HCT116 (cell line): Measurements from ENCODE around the gene RPL41. TPM values are rescaled to one million over a fixed set of nuclear protein-coding genes. Genes with fewer than 3 reads are reported as not detected.
A peak's percentile ranks its signal among the peaks of the same experiment; 100 is the strongest.

Experiments
- ATAC-seq: fragments of 200-7000 bp; cut with Tn5 transposase; 2 replicates; pipeline ENCODE4 v1.9.1; 2020; ENCODE audit warnings: mild to moderate bottlenecking, moderate library complexity
- BruUV-seq: library from RNA; stranded (reverse); fragments of 400-500 nt; replicated peaks from 2 replicates; lab custom pipeline; 2021; lab: Mats Ljungman, UMichigan
- CTCF ChIA-PET: fragments of 300-600 bp; sonication (Branson Sonifier 250); formaldehyde crosslinking; loops from one replicate; lab custom pipeline; 2021; ENCODE audit warnings: antibody characterized with exemption; lab: Charles Lee
- POLR2A ChIA-PET: fragments of 300-600, 350-600 bp; sonication (Branson Sonifier 250); formaldehyde crosslinking; loops from one replicate; lab custom pipeline; 2021; ENCODE audit warnings: antibody characterized with exemption; lab: Charles Lee
- RAD21 ChIA-PET, 2 experiments: fragments of 300-600 bp; sonication (Branson Sonifier 250); formaldehyde crosslinking; loops; one replicate each; lab custom pipeline; 2023; ENCODE audit warnings: low total read pairs in 2 of 2; ENCODE audit not compliant: uncharacterized antibody in 2 of 2, unreplicated experiment in 2 of 2, low non-redundant PET in 1 of 2; lab: Charles Lee
- DNase-seq: peaks from one replicate; pipeline ENCODE4 v3.0.0-alpha.2; 2010; ENCODE audit warnings: low read depth, low spot score
- H2AFZ ChIP-seq: fragments of 200-600 bp; shearing (Covaris generic), sonication (generic); 2 replicates; pipeline ENCODE4 v1.6.1; 2017; ENCODE audit warnings: low read depth, mixed run types, mixed read lengths, antibody characterized with exemption, low read length; ENCODE audit not compliant: poor library complexity, severe bottlenecking
- H3K27ac ChIP-seq: 2 replicates; pipeline ENCODE4 v1.5.1; 2012; ENCODE audit warnings: low read depth, low read length
- H3K27me3 ChIP-seq: fragments of 200-600 bp; sonication (generic); 2 replicates; pipeline ENCODE4 v1.6.1; 2016; ENCODE audit warnings: mixed run types, low read length, mixed read lengths; ENCODE audit not compliant: insufficient read depth
- H3K36me3 ChIP-seq, 2 experiments: fragments of 200-500 bp in 1 of 2; fragments of 200-600 bp in 1 of 2; sonication (Bioruptor generic) in 1 of 2; sonication (generic) in 1 of 2; 2 replicates each; pipeline versions ENCODE4 v1.5.1 to v1.6.1; 2014 to 2016; ENCODE audit warnings: low read length in 2 of 2, inconsistent platforms in 1 of 2, mixed read lengths in 1 of 2, mixed run types in 1 of 2; ENCODE audit not compliant: insufficient read depth in 2 of 2, control insufficient read depth in 1 of 2
- H3K4me1 ChIP-seq, 2 experiments: fragments of 200-600 bp in 1 of 2; sonication (generic) in 1 of 2; 2 replicates each; pipeline versions ENCODE4 v1.5.1 to v1.6.1; 2012 to 2017; ENCODE audit warnings: low read length in 2 of 2, inconsistent platforms in 1 of 2, mild to moderate bottlenecking in 1 of 2, mixed read lengths in 1 of 2, mixed run types in 1 of 2, moderate library complexity in 1 of 2; ENCODE audit not compliant: insufficient read depth in 2 of 2, control insufficient read depth in 1 of 2
- H3K4me2 ChIP-seq: fragments of 200-600 bp; sonication (generic); 2 replicates; pipeline ENCODE4 v1.6.1; 2017; ENCODE audit warnings: mixed run types, low read length, mixed read lengths
- H3K4me3 ChIP-seq, 2 experiments: fragments of 200-600 bp in 1 of 2; sonication (generic) in 1 of 2; replicated peaks in 1 of 2; 2 replicates each; pipeline ENCODE4 v1.5.1; 2011 to 2016; ENCODE audit warnings: low read length in 2 of 2, control low read depth in 1 of 2, low read depth in 1 of 2, mild to moderate bottlenecking in 1 of 2, mixed read lengths in 1 of 2, mixed run types in 1 of 2
- H3K79me2 ChIP-seq: fragments of 200-600 bp; sonication (generic); 2 replicates; pipeline ENCODE4 v1.6.1; 2017; ENCODE audit warnings: mild to moderate bottlenecking, mixed run types, low read length, moderate library complexity, mixed read lengths; ENCODE audit not compliant: insufficient read depth
- H3K9ac ChIP-seq: fragments of 200-600 bp; sonication (generic); 2 replicates; pipeline ENCODE4 v1.6.1; 2016; ENCODE audit warnings: low read length, mixed read lengths
- H3K9me2 ChIP-seq: fragments of 200-600 bp; sonication (generic), shearing (Covaris generic); 2 replicates; pipeline ENCODE4 v1.6.1; 2017; ENCODE audit warnings: mixed run types, mild to moderate bottlenecking, moderate library complexity; ENCODE audit not compliant: insufficient read depth
- H3K9me3 ChIP-seq, 2 experiments: fragments of 200-500 bp in 1 of 2; fragments of 200-600 bp in 1 of 2; sonication (Bioruptor generic) in 1 of 2; sonication (generic) in 1 of 2; 2 replicates each; pipeline ENCODE4 v1.6.1; 2014 to 2017; ENCODE audit warnings: low read length in 2 of 2, mixed read lengths in 2 of 2, inconsistent platforms in 1 of 2, low read depth in 1 of 2, mild to moderate bottlenecking in 1 of 2, mixed run types in 1 of 2, moderate library complexity in 1 of 2; ENCODE audit not compliant: control insufficient read depth in 1 of 2, insufficient read depth in 1 of 2
- H4K20me1 ChIP-seq: fragments of 200-600 bp; sonication (generic), shearing (Covaris generic); 2 replicates; pipeline ENCODE4 v1.6.1; 2017; ENCODE audit warnings: mixed run types, mild to moderate bottlenecking, moderate library complexity; ENCODE audit not compliant: insufficient read depth
- CBX3 ChIP-seq: IDR thresholded peaks from 2 replicates; pipeline ENCODE4 v1.6.1; 2012; ENCODE audit warnings: low read depth
- ELF1 ChIP-seq: IDR thresholded peaks from 2 replicates; pipeline ENCODE4 v1.6.1; 2012; ENCODE audit warnings: low read depth, borderline replicate concordance
- EZH2 ChIP-seq: fragments of 200-600 bp; sonication (generic); IDR thresholded peaks from 2 replicates; pipeline ENCODE4 v1.6.1; 2017; ENCODE audit warnings: antibody characterized with exemption, mixed run types
- FOSL1 ChIP-seq: IDR thresholded peaks from 2 replicates; pipeline ENCODE4 v1.6.1; 2012; ENCODE audit warnings: low read depth
- JUND ChIP-seq: IDR thresholded peaks from 2 replicates; pipeline ENCODE4 v1.6.1; 2012
- MAX ChIP-seq: IDR thresholded peaks from 2 replicates; pipeline ENCODE4 v1.6.1; 2012
- POLR2A ChIP-seq: IDR thresholded peaks from 2 replicates; pipeline ENCODE4 v1.7.0; 2011; ENCODE audit warnings: borderline replicate concordance; ENCODE audit not compliant: insufficient read depth, insufficient read length; ENCODE audit errors: extremely low read depth
- RAD21 ChIP-seq: IDR thresholded peaks from 2 replicates; pipeline ENCODE4 v1.6.1; 2012; ENCODE audit warnings: low read depth, mild to moderate bottlenecking
- SIN3A ChIP-seq: IDR thresholded peaks from 2 replicates; pipeline ENCODE4 v1.6.1; 2012; ENCODE audit warnings: low read depth
- SRF ChIP-seq: IDR thresholded peaks from 2 replicates; pipeline ENCODE4 v1.6.1; 2012; ENCODE audit warnings: low read depth
- TCF7L2 ChIP-seq: IDR thresholded peaks from 2 replicates; pipeline ENCODE4 v1.7.0; 2011; ENCODE audit warnings: borderline replicate concordance, inconsistent platforms; ENCODE audit not compliant: insufficient read depth, insufficient read length; ENCODE audit errors: extremely low read depth
- YY1 ChIP-seq: IDR thresholded peaks from 2 replicates; pipeline ENCODE4 v1.6.1; 2011; ENCODE audit warnings: low read length, low read depth, moderate library complexity, mild to moderate bottlenecking; ENCODE audit not compliant: insufficient replicate concordance; ENCODE audit errors: extremely low read depth
- ZFX ChIP-seq: fragments of 450-650 bp; IDR thresholded peaks from 2 replicates; pipeline ENCODE4 v1.6.1; 2017
- intact Hi-C: fragments of 100-400 bp; cut with micrococcal nuclease; formaldehyde crosslinking; loops from 2 replicates; pipeline ENCODE4 v1.10.0; 2022
- total RNA-seq: library from RNA; stranded (reverse); gene quantifications from one replicate; pipeline ENCODE4 v1.2.1, GENCODE V29; 2021; ENCODE audit not compliant: unreplicated experiment
- TF ChIP-seq, protein P1 (sequence below): IDR thresholded peaks from 2 replicates; pipeline ENCODE4 v1.6.1; 2011; ENCODE audit warnings: mild to moderate bottlenecking, low read length, moderate library complexity; ENCODE audit not compliant: insufficient replicate concordance; ENCODE audit errors: extremely low read depth
- TF ChIP-seq, protein P2 (sequence below), 3 experiments: fragments of 200-600 bp in 1 of 3; sonication (generic) in 1 of 3; IDR thresholded peaks in 2 of 3; conservative IDR thresholded peaks in 1 of 3; 2 replicates each; pipeline ENCODE4 v1.5.1; 2012 to 2017; ENCODE audit warnings: low read depth in 2 of 3, low read length in 2 of 3, antibody characterized with exemption in 1 of 3, borderline replicate concordance in 1 of 3, control low read depth in 1 of 3, mild to moderate bottlenecking in 1 of 3, mixed read lengths in 1 of 3, mixed run types in 1 of 3, moderate library complexity in 1 of 3; ENCODE audit not compliant: insufficient read depth in 1 of 3

Gene RPL41
- total RNA-seq, 1 experiment from 2014 or later, result 4,327 TPM

- H2AFZ ChIP-seq, result no peak overlapping the region
Measured at GRCh38 chr12:56103066-56103711, 13.2 kb upstream of the RPL41 start.

More at GRCh38 chr12:56103066-56103711, 13.2 kb upstream of the RPL41 start:
- ATAC-seq (no peak), DNase-seq (no peak)
- Histone ChIP-seq H3K9me3 (no peaks in the 10 kb centered on the region), H3K9me2 (no peaks in the 10 kb centered on the region), H3K4me1 (peaks cover 9 to 26% of the 10 kb centered on the region in 2 experiments), H3K27me3 (no peaks in the 10 kb centered on the region), H3K9ac (peak overlapping the region; percentile 100), H3K4me3 (peak overlapping the region; percentile 88 to 98), H3K79me2 (peaks cover 40% of the 10 kb centered on the region), H3K4me2 (peak overlapping the region; percentile 93), H3K36me3 (peaks cover 29 to 47% of the 10 kb centered on the region in 2 experiments), H3K27ac (peak overlapping the region; percentile 94; the same call in 1 of the 2 replicates), H4K20me1 (peaks cover 7% of the 10 kb centered on the region; the same call in 1 of the 2 replicates)
- TF ChIP-seq EZH2 (no peak), CBX3 (no peak), MAX (no peak), ZFX (no peak), SRF (no peak), YY1 (no peak), JUND (no peak), TCF7L2 (no peak), FOSL1 (no peak), POLR2A (no peak), SIN3A (no peak), ELF1 (no peak), RAD21 (no peak)
- TF ChIP-seq, protein P1, sequence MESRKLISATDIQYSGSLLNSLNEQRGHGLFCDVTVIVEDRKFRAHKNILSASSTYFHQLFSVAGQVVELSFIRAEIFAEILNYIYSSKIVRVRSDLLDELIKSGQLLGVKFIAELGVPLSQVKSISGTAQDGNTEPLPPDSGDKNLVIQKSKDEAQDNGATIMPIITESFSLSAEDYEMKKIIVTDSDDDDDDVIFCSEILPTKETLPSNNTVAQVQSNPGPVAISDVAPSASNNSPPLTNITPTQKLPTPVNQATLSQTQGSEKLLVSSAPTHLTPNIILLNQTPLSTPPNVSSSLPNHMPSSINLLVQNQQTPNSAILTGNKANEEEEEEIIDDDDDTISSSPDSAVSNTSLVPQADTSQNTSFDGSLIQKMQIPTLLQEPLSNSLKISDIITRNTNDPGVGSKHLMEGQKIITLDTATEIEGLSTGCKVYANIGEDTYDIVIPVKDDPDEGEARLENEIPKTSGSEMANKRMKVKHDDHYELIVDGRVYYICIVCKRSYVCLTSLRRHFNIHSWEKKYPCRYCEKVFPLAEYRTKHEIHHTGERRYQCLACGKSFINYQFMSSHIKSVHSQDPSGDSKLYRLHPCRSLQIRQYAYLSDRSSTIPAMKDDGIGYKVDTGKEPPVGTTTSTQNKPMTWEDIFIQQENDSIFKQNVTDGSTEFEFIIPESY, result no peak
- TF ChIP-seq, protein P2, sequence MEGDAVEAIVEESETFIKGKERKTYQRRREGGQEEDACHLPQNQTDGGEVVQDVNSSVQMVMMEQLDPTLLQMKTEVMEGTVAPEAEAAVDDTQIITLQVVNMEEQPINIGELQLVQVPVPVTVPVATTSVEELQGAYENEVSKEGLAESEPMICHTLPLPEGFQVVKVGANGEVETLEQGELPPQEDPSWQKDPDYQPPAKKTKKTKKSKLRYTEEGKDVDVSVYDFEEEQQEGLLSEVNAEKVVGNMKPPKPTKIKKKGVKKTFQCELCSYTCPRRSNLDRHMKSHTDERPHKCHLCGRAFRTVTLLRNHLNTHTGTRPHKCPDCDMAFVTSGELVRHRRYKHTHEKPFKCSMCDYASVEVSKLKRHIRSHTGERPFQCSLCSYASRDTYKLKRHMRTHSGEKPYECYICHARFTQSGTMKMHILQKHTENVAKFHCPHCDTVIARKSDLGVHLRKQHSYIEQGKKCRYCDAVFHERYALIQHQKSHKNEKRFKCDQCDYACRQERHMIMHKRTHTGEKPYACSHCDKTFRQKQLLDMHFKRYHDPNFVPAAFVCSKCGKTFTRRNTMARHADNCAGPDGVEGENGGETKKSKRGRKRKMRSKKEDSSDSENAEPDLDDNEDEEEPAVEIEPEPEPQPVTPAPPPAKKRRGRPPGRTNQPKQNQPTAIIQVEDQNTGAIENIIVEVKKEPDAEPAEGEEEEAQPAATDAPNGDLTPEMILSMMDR (IDR thresholded peaks at IDR 0.05 in 2 of 3, conservative IDR thresholded peaks at IDR 0.05 in 1 of 3; ENCODE audit: borderline replicate concordance in 1 of 3, insufficient read depth in 1 of 3, low read depth in 2 of 3, low read length in 2 of 3), result no peak
- POLR2A ChIA-PET, result interaction anchor here (1.1 to 2.6 kb wide), 3 partner anchors 10 to 285 kb away, joined by 6 to 16 read pairs (median 13); partner anchors contain the start of genes ORMDL2 and SARNP
- CTCF ChIA-PET, result interaction anchor here (1.4 to 1.6 kb wide), 3 partner anchors 15 to 25 kb away, joined by 4 to 13 read pairs (median 6); partner anchors contain the start of genes ESYT1 and ZC3H10
- RAD21 ChIA-PET, result no interaction called here
- BruUV-seq, result no TSS peak
- intact Hi-C loops, result no loop called here
